Measurements from ENCODE around the gene VTI1A. TPM values are rescaled to one million over a fixed set of nuclear protein-coding genes. Genes with fewer than 3 reads are reported as not detected.
A peak's percentile ranks its signal among the peaks of the same experiment; 100 is the strongest.

VTI1A gene
- polyA plus RNA-seq, 1 of the 3 experiments (the other 2 are of a cell fraction), result 8.3 TPM

DNA sequence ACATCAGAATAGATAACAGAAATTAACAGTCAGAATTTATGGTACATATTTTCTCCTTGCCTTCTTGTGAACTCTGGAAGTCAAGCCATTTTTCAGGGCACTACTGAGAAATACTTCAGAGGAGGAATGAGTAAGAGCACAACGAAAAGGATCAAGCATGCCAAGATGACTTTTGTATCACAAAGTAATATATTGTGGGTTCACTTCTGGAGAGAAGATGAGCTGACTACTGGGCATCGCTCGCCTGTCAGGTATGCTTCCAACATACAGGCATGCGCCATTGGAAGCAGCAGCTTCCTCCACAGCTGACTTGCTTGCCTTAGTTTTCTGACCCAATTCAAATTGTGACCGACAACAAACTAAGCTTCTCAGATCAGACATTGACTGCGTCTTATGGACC lies 137.3 kb downstream of the VTI1A start:
- H3K27me3 ChIP-seq (ENCODE audit: insufficient read depth), result no peaks in the 10 kb centered on the region
- ChIA-PET POLR2A (no interaction called here), CTCF (no interaction called here)
- H3K4me1 ChIP-seq (ENCODE audit: control insufficient read depth in 1 of 2, insufficient read depth in 2 of 2, low read depth in 1 of 2, low read length in 1 of 2), result peaks cover 0 to 37% of the 10 kb centered on the region in 2 experiments
- DNase-seq, result no peak
- peak overlapping the region; percentile 68 to 75; a peak in 3 of 4 replicates for H3K27ac ChIP-seq (ENCODE audit: low read depth in 2 of 2, low read length in 1 of 2)
- H3K36me3 ChIP-seq (replicated peaks in 1 of 2; ENCODE audit: control insufficient read depth in 1 of 2, insufficient read depth in 2 of 2, low read length in 1 of 2), result no peaks in the 10 kb centered on the region
- 61% methylated on average over 4 of the region's 6 CpGs for whole genome bisulfite sequencing (ENCODE audit: low lambda C conversion rate)
- no peaks in the 10 kb centered on the region for H4K20me1 ChIP-seq (ENCODE audit: insufficient read depth)
- no peaks in the 10 kb centered on the region for H3K9me2 ChIP-seq
- no peaks in the 10 kb centered on the region for H3K9me3 ChIP-seq
- peaks cover 31% of the 10 kb centered on the region for H3F3A ChIP-seq (replicated peaks; ENCODE audit: insufficient read depth)
- no peaks in the 10 kb centered on the region for H3K79me2 ChIP-seq (ENCODE audit: insufficient read depth)
- no peak overlapping the region; the same call in 1 of the 2 replicates for H2AFZ ChIP-seq (ENCODE audit: low read depth)
- peak overlapping the region; percentile 58 for H3K4me2 ChIP-seq
- peak overlapping the region; percentile 6; the same call in 1 of the 2 replicates for H3K9ac ChIP-seq
- no peak overlapping the region for H3K4me3 ChIP-seq (ENCODE audit: low read depth in 2 of 2, low read length in 1 of 2)
- TF ChIP-seq, protein P1, sequence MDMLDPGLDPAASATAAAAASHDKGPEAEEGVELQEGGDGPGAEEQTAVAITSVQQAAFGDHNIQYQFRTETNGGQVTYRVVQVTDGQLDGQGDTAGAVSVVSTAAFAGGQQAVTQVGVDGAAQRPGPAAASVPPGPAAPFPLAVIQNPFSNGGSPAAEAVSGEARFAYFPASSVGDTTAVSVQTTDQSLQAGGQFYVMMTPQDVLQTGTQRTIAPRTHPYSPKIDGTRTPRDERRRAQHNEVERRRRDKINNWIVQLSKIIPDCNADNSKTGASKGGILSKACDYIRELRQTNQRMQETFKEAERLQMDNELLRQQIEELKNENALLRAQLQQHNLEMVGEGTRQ (IDR thresholded peaks at IDR 0.05; ENCODE audit: borderline replicate concordance, low read depth, low read length), result no peak
- TF ChIP-seq, protein P2, sequence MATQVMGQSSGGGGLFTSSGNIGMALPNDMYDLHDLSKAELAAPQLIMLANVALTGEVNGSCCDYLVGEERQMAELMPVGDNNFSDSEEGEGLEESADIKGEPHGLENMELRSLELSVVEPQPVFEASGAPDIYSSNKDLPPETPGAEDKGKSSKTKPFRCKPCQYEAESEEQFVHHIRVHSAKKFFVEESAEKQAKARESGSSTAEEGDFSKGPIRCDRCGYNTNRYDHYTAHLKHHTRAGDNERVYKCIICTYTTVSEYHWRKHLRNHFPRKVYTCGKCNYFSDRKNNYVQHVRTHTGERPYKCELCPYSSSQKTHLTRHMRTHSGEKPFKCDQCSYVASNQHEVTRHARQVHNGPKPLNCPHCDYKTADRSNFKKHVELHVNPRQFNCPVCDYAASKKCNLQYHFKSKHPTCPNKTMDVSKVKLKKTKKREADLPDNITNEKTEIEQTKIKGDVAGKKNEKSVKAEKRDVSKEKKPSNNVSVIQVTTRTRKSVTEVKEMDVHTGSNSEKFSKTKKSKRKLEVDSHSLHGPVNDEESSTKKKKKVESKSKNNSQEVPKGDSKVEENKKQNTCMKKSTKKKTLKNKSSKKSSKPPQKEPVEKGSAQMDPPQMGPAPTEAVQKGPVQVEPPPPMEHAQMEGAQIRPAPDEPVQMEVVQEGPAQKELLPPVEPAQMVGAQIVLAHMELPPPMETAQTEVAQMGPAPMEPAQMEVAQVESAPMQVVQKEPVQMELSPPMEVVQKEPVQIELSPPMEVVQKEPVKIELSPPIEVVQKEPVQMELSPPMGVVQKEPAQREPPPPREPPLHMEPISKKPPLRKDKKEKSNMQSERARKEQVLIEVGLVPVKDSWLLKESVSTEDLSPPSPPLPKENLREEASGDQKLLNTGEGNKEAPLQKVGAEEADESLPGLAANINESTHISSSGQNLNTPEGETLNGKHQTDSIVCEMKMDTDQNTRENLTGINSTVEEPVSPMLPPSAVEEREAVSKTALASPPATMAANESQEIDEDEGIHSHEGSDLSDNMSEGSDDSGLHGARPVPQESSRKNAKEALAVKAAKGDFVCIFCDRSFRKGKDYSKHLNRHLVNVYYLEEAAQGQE (IDR thresholded peaks at IDR 0.05; ENCODE audit: low read depth, low read length), result no peak
- TF ChIP-seq POLR2AphosphoS5 (IDR thresholded peaks at IDR 0.05; ENCODE audit: low read depth, low read length) (no peak), EP300 (IDR thresholded peaks at IDR 0.05; ENCODE audit: borderline replicate concordance in 1 of 2, low read depth in 1 of 2, low read length in 1 of 2) (peak in 1 of 2 experiments; percentile 49; a peak in 1 of 4 replicates), ELF1 (IDR thresholded peaks at IDR 0.05) (no peak), TEAD4 (IDR thresholded peaks at IDR 0.05; ENCODE audit: borderline replicate concordance, insufficient read depth) (0 out of 2 replicates have a peak, but pooled peaks have one; percentile 33), RXRA (IDR thresholded peaks at IDR 0.05; ENCODE audit: borderline replicate concordance, low read depth) (no peak), FOSL2 (IDR thresholded peaks at IDR 0.05; ENCODE audit: borderline replicate concordance, low read depth) (peak; percentile 64), NRF1 (IDR thresholded peaks at IDR 0.05; ENCODE audit: low read depth, low read length) (no peak), GABPA (IDR thresholded peaks at IDR 0.05; ENCODE audit: low read depth) (no peak), SMC3 (IDR thresholded peaks at IDR 0.05; ENCODE audit: low read depth, low read length) (no peak), CHD2 (IDR thresholded peaks at IDR 0.05; ENCODE audit: low read length, partially characterized antibody) (no peak), NFIC (IDR thresholded peaks at IDR 0.05; ENCODE audit: borderline replicate concordance) (peak; percentile 63; the same call in 1 of the 2 replicates), GATA2 (CRISPR knock-in tag; IDR thresholded peaks at IDR 0.05) (no peak), FOXM1 (IDR thresholded peaks at IDR 0.05; ENCODE audit: low read depth) (no peak), MXI1 (IDR thresholded peaks at IDR 0.05; ENCODE audit: low read depth, low read length) (no peak), SIN3A (IDR thresholded peaks at IDR 0.05; ENCODE audit: borderline replicate concordance, low read depth, low read length) (no peak), YY1 (IDR thresholded peaks at IDR 0.05; ENCODE audit: low read depth) (no peak), RCOR1 (IDR thresholded peaks at IDR 0.05; ENCODE audit: low read length) (no peak), RFX5 (IDR thresholded peaks at IDR 0.05; ENCODE audit: low read length) (no peak), TCF12 (IDR thresholded peaks at IDR 0.05) (peak; percentile 60), TAF1 (IDR thresholded peaks at IDR 0.05; ENCODE audit: borderline replicate concordance, low read depth, low read length) (no peak)
- TF ChIP-seq, protein P3, sequence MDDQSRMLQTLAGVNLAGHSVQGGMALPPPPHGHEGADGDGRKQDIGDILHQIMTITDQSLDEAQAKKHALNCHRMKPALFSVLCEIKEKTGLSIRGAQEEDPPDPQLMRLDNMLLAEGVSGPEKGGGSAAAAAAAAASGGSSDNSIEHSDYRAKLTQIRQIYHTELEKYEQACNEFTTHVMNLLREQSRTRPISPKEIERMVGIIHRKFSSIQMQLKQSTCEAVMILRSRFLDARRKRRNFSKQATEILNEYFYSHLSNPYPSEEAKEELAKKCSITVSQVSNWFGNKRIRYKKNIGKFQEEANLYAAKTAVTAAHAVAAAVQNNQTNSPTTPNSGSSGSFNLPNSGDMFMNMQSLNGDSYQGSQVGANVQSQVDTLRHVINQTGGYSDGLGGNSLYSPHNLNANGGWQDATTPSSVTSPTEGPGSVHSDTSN (IDR thresholded peaks at IDR 0.05), result peak; percentile 76
- TF ChIP-seq, protein P4, sequence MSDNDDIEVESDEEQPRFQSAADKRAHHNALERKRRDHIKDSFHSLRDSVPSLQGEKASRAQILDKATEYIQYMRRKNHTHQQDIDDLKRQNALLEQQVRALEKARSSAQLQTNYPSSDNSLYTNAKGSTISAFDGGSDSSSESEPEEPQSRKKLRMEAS (IDR thresholded peaks at IDR 0.05; ENCODE audit: low read depth), result no peak
- TF ChIP-seq, protein P5, sequence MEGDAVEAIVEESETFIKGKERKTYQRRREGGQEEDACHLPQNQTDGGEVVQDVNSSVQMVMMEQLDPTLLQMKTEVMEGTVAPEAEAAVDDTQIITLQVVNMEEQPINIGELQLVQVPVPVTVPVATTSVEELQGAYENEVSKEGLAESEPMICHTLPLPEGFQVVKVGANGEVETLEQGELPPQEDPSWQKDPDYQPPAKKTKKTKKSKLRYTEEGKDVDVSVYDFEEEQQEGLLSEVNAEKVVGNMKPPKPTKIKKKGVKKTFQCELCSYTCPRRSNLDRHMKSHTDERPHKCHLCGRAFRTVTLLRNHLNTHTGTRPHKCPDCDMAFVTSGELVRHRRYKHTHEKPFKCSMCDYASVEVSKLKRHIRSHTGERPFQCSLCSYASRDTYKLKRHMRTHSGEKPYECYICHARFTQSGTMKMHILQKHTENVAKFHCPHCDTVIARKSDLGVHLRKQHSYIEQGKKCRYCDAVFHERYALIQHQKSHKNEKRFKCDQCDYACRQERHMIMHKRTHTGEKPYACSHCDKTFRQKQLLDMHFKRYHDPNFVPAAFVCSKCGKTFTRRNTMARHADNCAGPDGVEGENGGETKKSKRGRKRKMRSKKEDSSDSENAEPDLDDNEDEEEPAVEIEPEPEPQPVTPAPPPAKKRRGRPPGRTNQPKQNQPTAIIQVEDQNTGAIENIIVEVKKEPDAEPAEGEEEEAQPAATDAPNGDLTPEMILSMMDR (IDR thresholded peaks at IDR 0.05), result no peak
- TF ChIP-seq, protein P6, sequence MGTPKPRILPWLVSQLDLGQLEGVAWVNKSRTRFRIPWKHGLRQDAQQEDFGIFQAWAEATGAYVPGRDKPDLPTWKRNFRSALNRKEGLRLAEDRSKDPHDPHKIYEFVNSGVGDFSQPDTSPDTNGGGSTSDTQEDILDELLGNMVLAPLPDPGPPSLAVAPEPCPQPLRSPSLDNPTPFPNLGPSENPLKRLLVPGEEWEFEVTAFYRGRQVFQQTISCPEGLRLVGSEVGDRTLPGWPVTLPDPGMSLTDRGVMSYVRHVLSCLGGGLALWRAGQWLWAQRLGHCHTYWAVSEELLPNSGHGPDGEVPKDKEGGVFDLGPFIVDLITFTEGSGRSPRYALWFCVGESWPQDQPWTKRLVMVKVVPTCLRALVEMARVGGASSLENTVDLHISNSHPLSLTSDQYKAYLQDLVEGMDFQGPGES (IDR thresholded peaks at IDR 0.05; ENCODE audit: low read depth, low read length), result no peak
